ENCODE measurements around the gene FLT3LG.

Gene FLT3LG

GRCh38 chr19:49431330-49431749 is 42.7 kb upstream of the FLT3LG start:
- H3K27ac ChIP-seq (ENCODE audit: low read depth, low read length): no peak overlapping the region
- no peaks in the 10 kb centered on the region for H3K79me1 ChIP-seq (ENCODE audit: low read length)
- no peak overlapping the region for H3K4me2 ChIP-seq (ENCODE audit: low read length)
- no peak overlapping the region for H2AFZ ChIP-seq (ENCODE audit: insufficient read depth, low read length, poor library complexity)
- no peak overlapping the region for H3K18ac ChIP-seq (ENCODE audit: low read length)
- H2BK120ac ChIP-seq (ENCODE audit: insufficient read depth, low read length, poor library complexity): no peak overlapping the region
- no peaks in the 10 kb centered on the region for H3K79me2 ChIP-seq (ENCODE audit: control insufficient read depth, insufficient read depth, low read length, poor library complexity)
- no peak for DNase-seq
- H3K27me3 ChIP-seq (ENCODE audit: insufficient read depth, low read length): peaks cover 33% of the 10 kb centered on the region
- no peak overlapping the region for H3K14ac ChIP-seq (ENCODE audit: low read length)
- peaks cover 22% of the 10 kb centered on the region for H3K9me3 ChIP-seq (ENCODE audit: insufficient read depth, low read depth, low read length)
- peaks cover 0 to 4% of the 10 kb centered on the region in 2 experiments for H3K4me1 ChIP-seq (ENCODE audit: control insufficient read depth in 1 of 2, insufficient read depth in 2 of 2, low read length in 2 of 2)
- no peak overlapping the region for H4K8ac ChIP-seq (ENCODE audit: low read depth, low read length)
- no peak overlapping the region for H4K12ac ChIP-seq (ENCODE audit: low read depth, low read length)
- H3K9ac ChIP-seq (ENCODE audit: low read length): no peak overlapping the region
- H3K36me3 ChIP-seq (ENCODE audit: control insufficient read depth in 1 of 2, insufficient read depth in 2 of 2, low read length in 2 of 2): no peaks in the 10 kb centered on the region
- no CpG with 5 or more reads among the region's 29 CpGs for WGBS (ENCODE audit: extremely low coverage, insufficient coverage, insufficient read length)
- no peak overlapping the region for H3K4ac ChIP-seq (ENCODE audit: low read depth, low read length)
- H3K23ac ChIP-seq (ENCODE audit: low read length): no peak overlapping the region
- H4K91ac ChIP-seq (ENCODE audit: low read depth, low read length): no peak overlapping the region
- no peak overlapping the region for H2BK5ac ChIP-seq (ENCODE audit: low read depth, low read length, poor library complexity)
- H2AK5ac ChIP-seq (ENCODE audit: low read length): no peak overlapping the region
- H2BK12ac ChIP-seq (ENCODE audit: low read length): no peak overlapping the region
- peak overlapping the region; percentile 45 for H3K4me3 ChIP-seq (ENCODE audit: low read depth, low read length)

DNA sequence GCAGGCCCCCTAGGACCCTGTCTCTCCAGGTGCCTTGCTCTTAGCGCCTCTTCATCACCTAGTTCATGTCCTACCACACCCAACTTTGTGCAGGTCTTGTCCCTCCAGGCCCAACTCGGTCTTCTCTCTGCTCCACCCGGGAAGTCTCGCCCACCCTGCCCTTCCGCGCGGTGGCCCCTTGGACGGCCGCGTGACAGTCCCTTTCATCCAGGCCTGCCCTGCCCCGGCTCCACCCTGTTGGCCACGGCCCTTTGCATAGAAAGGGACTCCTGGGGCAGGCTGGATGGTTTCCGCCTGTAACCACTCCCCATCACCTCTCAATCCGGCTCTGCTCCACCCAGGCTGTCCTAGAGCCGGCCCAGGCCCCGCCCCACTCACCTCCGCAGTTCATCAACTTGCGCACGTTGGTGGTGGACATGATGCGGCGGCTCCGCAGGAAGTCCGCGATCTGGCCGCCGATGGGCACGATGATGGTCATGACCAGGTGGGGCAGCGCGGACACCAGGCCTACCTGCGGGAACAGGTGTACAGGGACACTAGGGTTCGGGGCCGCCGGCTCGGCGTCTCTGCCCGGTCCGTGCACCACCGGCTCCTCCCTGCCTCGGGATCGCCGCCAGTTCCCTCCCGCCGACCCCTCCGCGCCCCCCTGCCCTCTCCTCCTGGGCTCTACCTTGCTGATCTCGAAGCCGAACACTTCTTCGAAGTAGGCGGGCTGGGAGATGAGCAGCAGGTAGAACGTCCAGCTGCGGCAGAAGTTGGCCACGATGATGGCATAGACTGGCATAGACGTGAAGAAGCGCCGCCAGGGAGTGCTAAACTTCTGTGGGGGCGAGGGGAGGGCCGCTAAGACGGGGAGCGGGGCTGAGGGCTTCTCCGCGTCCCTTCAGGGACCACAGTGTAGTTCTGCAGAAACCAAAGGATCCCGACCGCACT is 41.6 kb upstream of the FLT3LG start:
- no peaks in the 10 kb centered on the region for H3K79me1 ChIP-seq (ENCODE audit: low read length)
- no peak overlapping the region for H2BK120ac ChIP-seq (ENCODE audit: insufficient read depth, low read length, poor library complexity)
- no peak overlapping the region for H3K27ac ChIP-seq (ENCODE audit: low read depth, low read length)
- H3K18ac ChIP-seq (ENCODE audit: low read length): no peak overlapping the region
- peaks cover 3 to 6% of the 10 kb centered on the region in 2 experiments for H3K4me1 ChIP-seq (ENCODE audit: control insufficient read depth in 1 of 2, insufficient read depth in 2 of 2, low read length in 2 of 2)
- H3K4ac ChIP-seq (ENCODE audit: low read depth, low read length): no peak overlapping the region
- DNase-seq: no peak
- no peak overlapping the region for H3K4me3 ChIP-seq (ENCODE audit: low read depth, low read length)
- H4K8ac ChIP-seq (ENCODE audit: low read depth, low read length): no peak overlapping the region
- H2BK12ac ChIP-seq (ENCODE audit: low read length): no peak overlapping the region
- peaks cover 31% of the 10 kb centered on the region for H3K27me3 ChIP-seq (ENCODE audit: insufficient read depth, low read length)
- H3K9me3 ChIP-seq (ENCODE audit: insufficient read depth, low read depth, low read length): peaks cover 25% of the 10 kb centered on the region
- no peaks in the 10 kb centered on the region for H3K79me2 ChIP-seq (ENCODE audit: control insufficient read depth, insufficient read depth, low read length, poor library complexity)
- no peak overlapping the region for H4K12ac ChIP-seq (ENCODE audit: low read depth, low read length)
- H3K14ac ChIP-seq (ENCODE audit: low read length): no peak overlapping the region
- H2AK5ac ChIP-seq (ENCODE audit: low read length): no peak overlapping the region
- no peak overlapping the region for H2AFZ ChIP-seq (ENCODE audit: insufficient read depth, low read length, poor library complexity)
- no peak overlapping the region for H3K23ac ChIP-seq (ENCODE audit: low read length)
- no peaks in the 10 kb centered on the region for H3K36me3 ChIP-seq (ENCODE audit: control insufficient read depth in 1 of 2, insufficient read depth in 2 of 2, low read length in 2 of 2)
- no CpG with 5 or more reads among the region's 63 CpGs for WGBS (ENCODE audit: extremely low coverage, insufficient coverage, insufficient read length)
- no peak overlapping the region for H3K4me2 ChIP-seq (ENCODE audit: low read length)
- H4K91ac ChIP-seq (ENCODE audit: low read depth, low read length): no peak overlapping the region
- no peak overlapping the region for H3K9ac ChIP-seq (ENCODE audit: low read length)
- H2BK5ac ChIP-seq (ENCODE audit: low read depth, low read length, poor library complexity): no peak overlapping the region

DNA sequence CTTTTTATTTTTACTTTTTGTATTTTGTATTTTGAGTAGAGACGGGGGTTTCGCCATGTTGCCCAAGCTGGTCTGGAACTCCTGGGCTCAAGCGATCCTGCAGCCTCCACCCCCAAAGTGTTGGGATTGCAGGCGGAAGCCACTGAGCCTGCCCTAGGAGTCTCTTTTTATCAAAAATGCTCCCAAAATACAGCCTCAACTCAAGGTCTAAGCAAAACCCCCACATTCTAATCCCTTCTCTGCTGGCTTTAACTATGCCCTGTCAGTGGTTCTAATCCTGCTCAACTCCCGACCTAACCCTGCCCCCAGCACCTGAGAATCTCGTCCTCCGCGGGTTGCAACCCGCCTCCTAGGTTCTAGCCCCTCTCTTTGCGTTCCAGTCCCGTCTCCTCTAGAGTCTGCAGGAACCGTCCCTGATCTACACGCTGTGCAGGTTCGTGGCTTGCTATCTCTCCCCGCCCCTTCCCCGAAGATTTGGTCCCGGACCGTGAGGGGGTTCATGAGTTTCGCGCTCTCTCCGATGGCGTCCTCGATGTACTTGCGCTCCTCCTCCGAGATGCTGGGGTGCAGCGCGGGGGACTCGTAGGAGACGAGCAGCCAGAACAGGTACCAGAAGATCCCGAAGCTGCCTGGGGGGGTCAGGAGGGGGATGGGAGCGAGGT is 40.6 kb upstream of the FLT3LG start:
- no peak overlapping the region for H3K23ac ChIP-seq (ENCODE audit: low read length)
- H3K27ac ChIP-seq (ENCODE audit: low read depth, low read length): no peak overlapping the region
- no peaks in the 10 kb centered on the region for H3K79me1 ChIP-seq (ENCODE audit: low read length)
- H3K14ac ChIP-seq (ENCODE audit: low read length): no peak overlapping the region
- H3K4me1 ChIP-seq (ENCODE audit: control insufficient read depth in 1 of 2, insufficient read depth in 2 of 2, low read length in 2 of 2): peaks cover 3% of the 10 kb centered on the region in 2 experiments
- no peak overlapping the region for H2AFZ ChIP-seq (ENCODE audit: insufficient read depth, low read length, poor library complexity)
- WGBS (ENCODE audit: extremely low coverage, insufficient coverage, insufficient read length): no CpG with 5 or more reads among the region's 31 CpGs
- H3K36me3 ChIP-seq (ENCODE audit: control insufficient read depth in 1 of 2, insufficient read depth in 2 of 2, low read length in 2 of 2): no peaks in the 10 kb centered on the region
- no peak overlapping the region for H2AK5ac ChIP-seq (ENCODE audit: low read length)
- no peak for DNase-seq
- no peak overlapping the region for H4K8ac ChIP-seq (ENCODE audit: low read depth, low read length)
- no peak overlapping the region for H4K12ac ChIP-seq (ENCODE audit: low read depth, low read length)
- no peak overlapping the region for H3K4me3 ChIP-seq (ENCODE audit: low read depth, low read length)
- no peak overlapping the region for H3K9ac ChIP-seq (ENCODE audit: low read length)
- H2BK12ac ChIP-seq (ENCODE audit: low read length): no peak overlapping the region
- H2BK5ac ChIP-seq (ENCODE audit: low read depth, low read length, poor library complexity): no peak overlapping the region
- no peak overlapping the region for H3K4ac ChIP-seq (ENCODE audit: low read depth, low read length)
- H3K79me2 ChIP-seq (ENCODE audit: control insufficient read depth, insufficient read depth, low read length, poor library complexity): no peaks in the 10 kb centered on the region
- H3K18ac ChIP-seq (ENCODE audit: low read length): no peak overlapping the region
- H3K4me2 ChIP-seq (ENCODE audit: low read length): no peak overlapping the region
- H2BK120ac ChIP-seq (ENCODE audit: insufficient read depth, low read length, poor library complexity): no peak overlapping the region
- no peak overlapping the region for H4K91ac ChIP-seq (ENCODE audit: low read depth, low read length)
- H3K9me3 ChIP-seq (ENCODE audit: insufficient read depth, low read depth, low read length): peaks cover 23% of the 10 kb centered on the region
- peaks cover 31% of the 10 kb centered on the region for H3K27me3 ChIP-seq (ENCODE audit: insufficient read depth, low read length)

GRCh38 chr19:49434907-49435583 is 39.0 kb upstream of the FLT3LG start:
- Histone ChIP-seq H3K9ac (ENCODE audit: low read length) (no peak overlapping the region), H4K8ac (ENCODE audit: low read depth, low read length) (no peak overlapping the region), H2BK12ac (ENCODE audit: low read length) (no peak overlapping the region), H3K18ac (ENCODE audit: low read length) (no peak overlapping the region), H4K91ac (ENCODE audit: low read depth, low read length) (no peak overlapping the region), H3K27me3 (ENCODE audit: insufficient read depth, low read length) (peaks cover 34% of the 10 kb centered on the region), H3K4me3 (ENCODE audit: low read depth, low read length) (peak overlapping the region; percentile 16), H3K79me1 (ENCODE audit: low read length) (no peaks in the 10 kb centered on the region), H2BK120ac (ENCODE audit: insufficient read depth, low read length, poor library complexity) (no peak overlapping the region), H3K4me2 (ENCODE audit: low read length) (no peak overlapping the region), H3K4me1 (ENCODE audit: control insufficient read depth in 1 of 2, insufficient read depth in 2 of 2, low read length in 2 of 2) (peaks cover 3% of the 10 kb centered on the region in 2 experiments), H3K9me3 (ENCODE audit: insufficient read depth, low read depth, low read length) (peaks cover 23% of the 10 kb centered on the region), H2AFZ (ENCODE audit: insufficient read depth, low read length, poor library complexity) (no peak overlapping the region), H3K36me3 (ENCODE audit: control insufficient read depth in 1 of 2, insufficient read depth in 2 of 2, low read length in 2 of 2) (no peaks in the 10 kb centered on the region), H3K14ac (ENCODE audit: low read length) (no peak overlapping the region), H3K23ac (ENCODE audit: low read length) (no peak overlapping the region), H2BK5ac (ENCODE audit: low read depth, low read length, poor library complexity) (no peak overlapping the region), H2AK5ac (ENCODE audit: low read length) (no peak overlapping the region), H3K27ac (ENCODE audit: low read depth, low read length) (no peak overlapping the region), H4K12ac (ENCODE audit: low read depth, low read length) (no peak overlapping the region), H3K79me2 (ENCODE audit: control insufficient read depth, insufficient read depth, low read length, poor library complexity) (no peaks in the 10 kb centered on the region), H3K4ac (ENCODE audit: low read depth, low read length) (no peak overlapping the region)
- WGBS (ENCODE audit: extremely low coverage, insufficient coverage, insufficient read length): no CpG with 5 or more reads among the region's 18 CpGs
- no peak for DNase-seq
